GM19351 (cell line): ENCODE measurements around the gene EYS.
"Not testable (repeated sequence)": the region's sequence is repeated elsewhere in the genome, so short reads cannot be mapped to it uniquely, and the experiment has no call there.

Experiments used
- ATAC-seq: cut with Tn5 transposase; IDR thresholded peaks from one replicate; pipeline ENCODE4 v1.9.1; 2021; ENCODE audit warnings: mild to moderate bottlenecking, moderate library complexity; ENCODE audit not compliant: unreplicated experiment

Gene EYS

GRCh38 chr6:64505312-64505711, 1201.7 kb downstream of the EYS start:
- no peak for ATAC-seq

GRCh38 chr6:64504503-64504902, 1202.5 kb downstream of the EYS start:
- ATAC-seq = no peak

- no peak for ATAC-seq
Measured at GRCh38 chr6:64502801-64503200, 1204.2 kb downstream of the EYS start.

GRCh38 chr6:64497634-64498033, 1209.4 kb downstream of the EYS start:
- ATAC-seq = no peak

GRCh38 chr6:64489763-64490162, 1217.3 kb downstream of the EYS start:
- ATAC-seq = no peak

GRCh38 chr6:64486578-64487351, 1220.3 kb downstream of the EYS start:
- no peak for ATAC-seq

GRCh38 chr6:64483956-64484499, 1223.0 kb downstream of the EYS start:
- ATAC-seq = no peak

GRCh38 chr6:64482631-64483030, 1224.4 kb downstream of the EYS start:
- ATAC-seq = no peak

GRCh38 chr6:64479134-64479533, 1227.9 kb downstream of the EYS start:
- ATAC-seq = no peak

GRCh38 chr6:64477391-64477790, 1229.6 kb downstream of the EYS start:
- ATAC-seq = no peak

- no peak for ATAC-seq
Measured at GRCh38 chr6:64476935-64477334, 1230.1 kb downstream of the EYS start.

- not testable (repeated sequence) for ATAC-seq
Measured at GRCh38 chr6:64469405-64469804, 1237.6 kb downstream of the EYS start.

- no peak for ATAC-seq
Measured at GRCh38 chr6:64467656-64468055, 1239.4 kb downstream of the EYS start.

GRCh38 chr6:64459411-64459944, 1247.5 kb downstream of the EYS start:
- no peak for ATAC-seq

GRCh38 chr6:64448101-64448500, 1258.9 kb downstream of the EYS start:
- not testable (repeated sequence) for ATAC-seq

- ATAC-seq = no peak
Measured at GRCh38 chr6:64445038-64445437, 1262.0 kb downstream of the EYS start.

GRCh38 chr6:64439274-64439673, 1267.8 kb downstream of the EYS start:
- ATAC-seq = no peak

- no peak for ATAC-seq
Measured at GRCh38 chr6:64437996-64438395, 1269.0 kb downstream of the EYS start.

GRCh38 chr6:64429926-64430325, 1277.1 kb downstream of the EYS start:
- no peak for ATAC-seq

- ATAC-seq = no peak
Measured at GRCh38 chr6:64428186-64428585, 1278.8 kb downstream of the EYS start.

GRCh38 chr6:64415926-64416325, 1291.1 kb downstream of the EYS start:
- no peak for ATAC-seq

- ATAC-seq = no peak
Measured at GRCh38 chr6:64411226-64411625, 1295.8 kb downstream of the EYS start.
